T-helper 2 cell treated with Interferon-gamma antibody and Interleukin-4, amounts not matched to agents 5 μg/mL and 100 μg/mL, for 36 hours (primary cell): Measurements from ENCODE around the gene BACH2.
"Not testable (repeated sequence)": the region's sequence is repeated elsewhere in the genome, so short reads cannot be mapped to it uniquely, and the experiment has no call there.

Experiments
- DNase-seq: peaks from one replicate; pipeline ENCODE4 v3.0.0; 2021; ENCODE audit warnings: low spot score
- H3K27ac Mint-ChIP-seq: one replicate; pipeline ENCODE4 v1.8.0; 2021; ENCODE audit warnings: mild to moderate bottlenecking, mixed read lengths
- H3K27me3 Mint-ChIP-seq: one replicate; pipeline ENCODE4 v1.8.0; 2021; ENCODE audit warnings: low read depth, mixed read lengths
- H3K36me3 Mint-ChIP-seq: one replicate; pipeline ENCODE4 v1.8.0; 2021; ENCODE audit warnings: low read depth, mixed read lengths
- H3K4me1 Mint-ChIP-seq: one replicate; pipeline ENCODE4 v1.8.0; 2021; ENCODE audit warnings: low read depth, mixed read lengths
- H3K4me3 Mint-ChIP-seq: one replicate; pipeline ENCODE4 v1.8.0; 2022; ENCODE audit warnings: mild to moderate bottlenecking, moderate library complexity, mixed read lengths
- H3K9me3 Mint-ChIP-seq: one replicate; pipeline ENCODE4 v1.8.0; 2021; ENCODE audit warnings: mixed read lengths

The BACH2 gene

DNA sequence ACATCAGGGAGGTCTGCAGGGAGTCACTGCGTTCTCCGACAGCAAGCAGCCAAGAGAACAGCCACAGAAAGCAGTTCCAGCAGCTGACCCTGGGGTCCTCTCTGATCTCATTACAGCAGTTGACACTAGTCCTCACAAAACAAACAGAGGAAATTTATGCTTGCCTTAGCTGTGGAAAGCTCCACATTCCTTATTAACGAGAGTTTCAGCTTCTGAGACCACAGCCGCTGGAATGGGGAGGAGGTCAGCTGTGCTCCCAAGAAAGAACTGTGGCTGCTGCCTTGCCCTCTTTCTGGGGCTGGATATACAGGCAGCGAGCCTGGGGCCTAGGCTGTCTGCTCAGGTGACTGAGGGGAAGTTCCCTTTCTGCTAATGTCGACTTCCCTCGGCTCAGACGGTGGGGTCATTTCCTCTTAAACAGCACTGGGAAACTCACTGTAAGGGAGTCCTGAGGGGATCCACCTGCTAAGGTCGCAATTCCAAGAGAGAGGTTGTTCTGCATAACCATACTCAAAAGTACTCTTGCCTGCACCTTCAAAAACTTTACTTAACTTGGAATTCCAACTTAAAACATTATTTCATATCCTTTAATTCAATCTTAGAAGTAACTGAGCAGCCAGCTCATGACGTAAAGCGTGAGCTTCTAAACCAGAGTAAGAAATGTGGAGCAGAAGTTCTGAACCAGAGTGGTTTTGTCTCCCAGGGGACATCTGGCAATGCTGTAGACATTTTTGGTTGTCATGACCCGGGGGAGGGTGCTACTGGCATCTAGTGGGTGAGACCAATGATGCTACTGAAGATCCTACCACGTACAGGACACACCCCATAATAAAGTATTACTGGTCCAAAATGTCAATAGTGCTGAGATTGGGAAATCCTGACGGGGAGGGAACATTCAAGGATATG lies 80.3 kb downstream of the BACH2 start:
- peak overlapping the region; percentile 22 for H3K27ac Mint-ChIP-seq
- H3K36me3 Mint-ChIP-seq = peaks cover 5% of the 10 kb centered on the region
- H3K9me3 Mint-ChIP-seq = no peaks in the 10 kb centered on the region
- DNase-seq = no peak
- H3K4me1 Mint-ChIP-seq = peaks cover 31% of the 10 kb centered on the region
- no peaks in the 10 kb centered on the region for H3K27me3 Mint-ChIP-seq
- peak overlapping the region; percentile 44 for H3K4me3 Mint-ChIP-seq

DNA sequence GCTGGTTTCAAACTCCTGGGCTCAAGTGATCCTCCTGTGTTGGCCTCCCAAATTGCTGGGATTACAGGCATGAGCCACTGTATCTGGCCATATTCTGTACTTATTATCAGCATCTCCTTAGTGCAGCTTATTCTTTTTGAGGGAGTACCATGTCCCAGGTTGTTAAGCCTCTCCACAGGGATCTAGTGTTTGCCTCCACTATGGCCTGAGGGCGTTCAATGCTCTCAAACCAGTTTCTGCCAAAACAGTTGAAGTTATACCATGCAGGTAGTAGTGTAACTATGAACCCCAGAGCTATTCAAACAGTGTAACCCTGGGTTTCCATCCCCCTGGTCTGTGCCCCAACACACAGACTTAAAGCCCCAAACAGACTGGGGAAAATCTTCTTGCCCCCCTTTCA lies 81.7 kb downstream of the BACH2 start:
- H3K4me3 Mint-ChIP-seq = no peak overlapping the region

DNA sequence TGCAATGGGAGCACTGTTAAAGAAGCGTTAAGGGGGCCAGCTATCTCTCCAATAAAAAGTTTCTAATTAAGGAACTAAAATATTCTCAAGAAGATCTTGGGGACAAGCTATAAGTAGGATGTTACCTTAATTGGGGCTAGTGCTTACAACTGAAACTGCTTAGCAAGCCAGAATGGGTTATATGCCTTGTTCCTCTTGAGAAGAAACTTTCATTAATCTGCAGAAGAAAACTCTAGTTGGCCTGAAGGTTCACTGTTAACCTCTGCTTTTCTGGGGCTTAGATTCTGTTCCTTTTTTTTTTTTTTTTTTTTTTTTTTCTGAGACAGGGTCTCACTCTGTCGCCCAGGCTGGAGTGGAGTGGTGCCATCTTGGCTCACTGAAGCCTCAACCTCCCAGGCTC lies 82.2 kb downstream of the BACH2 start:
- peaks cover 5% of the 10 kb centered on the region for H3K36me3 Mint-ChIP-seq
- no peak for DNase-seq
- H3K9me3 Mint-ChIP-seq = no peaks in the 10 kb centered on the region
- H3K4me3 Mint-ChIP-seq = no peak overlapping the region
- no peak overlapping the region for H3K27ac Mint-ChIP-seq
- H3K27me3 Mint-ChIP-seq = no peaks in the 10 kb centered on the region
- peaks cover 34% of the 10 kb centered on the region for H3K4me1 Mint-ChIP-seq

More for the DNA sequence above, 81.7 kb downstream of the BACH2 start:
- DNase-seq = no peak
- H3K36me3 Mint-ChIP-seq = peaks cover 5% of the 10 kb centered on the region
- no peaks in the 10 kb centered on the region for H3K27me3 Mint-ChIP-seq
- H3K27ac Mint-ChIP-seq = no peak overlapping the region
- no peaks in the 10 kb centered on the region for H3K9me3 Mint-ChIP-seq
- H3K4me1 Mint-ChIP-seq = peaks cover 31% of the 10 kb centered on the region

DNA sequence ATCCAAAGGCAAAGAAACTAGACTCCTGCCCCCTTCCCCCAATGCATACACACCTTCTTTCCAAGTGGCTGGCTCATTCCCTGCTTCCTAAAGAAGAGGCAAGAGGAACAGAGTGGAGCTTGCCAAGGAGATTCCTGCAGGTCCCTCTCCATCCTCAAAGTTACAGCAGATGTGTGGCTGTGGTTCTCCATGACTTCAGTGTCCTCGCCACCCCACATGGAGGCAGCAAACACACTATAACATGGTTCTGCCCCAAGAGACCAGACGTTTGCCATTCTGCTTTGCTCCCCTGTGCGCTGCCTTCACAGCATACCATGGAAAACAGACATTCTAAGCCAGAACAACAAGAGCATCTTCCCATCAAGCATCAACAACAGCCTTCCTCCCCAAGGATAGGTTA lies 84.4 kb downstream of the BACH2 start:
- no peak for DNase-seq
- Mint-ChIP-seq H3K27me3 (peaks cover 3% of the 10 kb centered on the region), H3K27ac (peak overlapping the region; percentile 17), H3K4me3 (no peak overlapping the region), H3K36me3 (peaks cover 12% of the 10 kb centered on the region), H3K4me1 (peaks cover 45% of the 10 kb centered on the region), H3K9me3 (peaks cover 6% of the 10 kb centered on the region)

DNA sequence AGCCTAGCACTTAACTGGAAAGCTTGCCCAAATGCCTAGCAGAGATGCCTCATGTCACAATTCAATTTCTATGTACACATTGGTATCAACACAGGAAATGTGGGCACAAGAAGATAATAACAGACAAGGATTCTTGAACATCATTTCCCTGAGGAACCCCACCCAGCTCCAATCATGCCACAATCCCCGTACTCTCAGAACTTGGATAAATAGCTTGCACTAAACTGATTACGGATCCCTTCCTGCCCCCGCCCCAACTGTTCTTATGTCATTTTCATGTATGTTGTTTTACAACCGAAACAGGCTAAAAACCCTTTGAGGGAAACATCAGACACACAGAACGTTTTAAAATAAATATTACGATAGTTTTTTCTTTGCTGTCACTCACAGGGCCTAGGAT lies 87.1 kb downstream of the BACH2 start:
- Mint-ChIP-seq H3K9me3 (peaks cover 6% of the 10 kb centered on the region), H3K36me3 (peaks cover 22% of the 10 kb centered on the region), H3K27me3 (peaks cover 3% of the 10 kb centered on the region), H3K4me1 (peaks cover 26% of the 10 kb centered on the region), H3K27ac (no peak overlapping the region), H3K4me3 (no peak overlapping the region)
- no peak for DNase-seq

DNA sequence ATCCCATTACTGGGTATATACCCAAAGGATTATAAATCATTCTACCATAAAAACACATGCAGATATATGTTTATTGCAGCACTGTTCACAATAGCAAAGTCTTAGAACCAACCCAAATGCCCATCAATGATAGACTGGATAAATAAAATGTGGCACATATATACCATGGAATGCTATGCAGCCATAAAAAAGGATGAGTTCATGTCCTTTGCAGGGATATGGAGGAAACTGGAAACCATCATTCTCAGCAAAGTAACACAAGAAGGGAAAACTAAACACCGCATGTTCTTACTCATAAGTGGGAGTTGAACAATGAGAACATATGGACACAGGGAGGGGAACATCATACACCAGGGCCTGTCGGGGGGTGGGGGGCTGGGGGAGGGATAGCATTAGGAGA lies 88.0 kb downstream of the BACH2 start:
- peaks cover 30% of the 10 kb centered on the region for H3K4me1 Mint-ChIP-seq
- not testable (repeated sequence) for H3K27ac Mint-ChIP-seq
- peaks cover 27% of the 10 kb centered on the region for H3K36me3 Mint-ChIP-seq

DNA sequence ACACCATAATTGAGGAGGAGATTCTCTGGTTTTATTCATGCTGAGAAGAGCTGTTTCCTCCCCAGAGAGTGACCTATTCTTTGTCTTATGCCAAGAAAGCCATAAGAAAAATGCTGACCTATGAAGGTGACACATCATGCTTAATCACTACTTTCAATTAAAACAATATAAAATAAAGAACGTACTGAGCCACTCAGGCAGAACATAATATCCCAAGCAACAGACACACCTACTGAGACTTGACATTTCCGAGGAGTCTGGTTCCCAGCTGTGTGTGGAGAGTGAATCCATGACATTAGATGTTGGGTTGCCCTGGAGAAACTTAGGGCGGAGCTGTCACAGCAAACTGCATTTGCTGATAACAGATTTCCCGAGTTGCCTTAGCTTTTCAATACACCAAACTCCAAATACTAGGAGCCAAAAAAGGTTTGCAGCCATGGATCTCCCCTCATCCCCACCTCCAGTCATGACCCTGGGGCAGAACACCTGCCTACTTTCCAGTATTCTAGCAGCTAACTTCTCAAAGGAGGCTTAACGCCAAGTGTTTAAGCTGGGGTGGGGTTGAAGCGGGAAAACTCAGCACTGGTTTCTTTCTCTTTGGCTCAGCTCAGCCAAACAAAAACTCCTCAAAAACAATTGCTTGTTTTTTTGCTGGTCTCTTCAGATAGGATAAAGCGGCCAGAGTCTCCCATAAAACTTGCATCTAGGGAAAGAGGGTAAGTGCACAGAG lies 92.2 kb downstream of the BACH2 start:
- Mint-ChIP-seq H3K27ac (no peak overlapping the region), H3K36me3 (peaks cover 50% of the 10 kb centered on the region), H3K4me3 (no peak overlapping the region), H3K27me3 (peaks cover 3% of the 10 kb centered on the region), H3K4me1 (peaks cover 29% of the 10 kb centered on the region), H3K9me3 (peaks cover 7% of the 10 kb centered on the region)
- DNase-seq = no peak

More for the DNA sequence above, 88.0 kb downstream of the BACH2 start:
- DNase-seq, H3K9me3 Mint-ChIP-seq, H3K27me3 Mint-ChIP-seq, H3K4me3 Mint-ChIP-seq: not testable (repeated sequence)

DNA sequence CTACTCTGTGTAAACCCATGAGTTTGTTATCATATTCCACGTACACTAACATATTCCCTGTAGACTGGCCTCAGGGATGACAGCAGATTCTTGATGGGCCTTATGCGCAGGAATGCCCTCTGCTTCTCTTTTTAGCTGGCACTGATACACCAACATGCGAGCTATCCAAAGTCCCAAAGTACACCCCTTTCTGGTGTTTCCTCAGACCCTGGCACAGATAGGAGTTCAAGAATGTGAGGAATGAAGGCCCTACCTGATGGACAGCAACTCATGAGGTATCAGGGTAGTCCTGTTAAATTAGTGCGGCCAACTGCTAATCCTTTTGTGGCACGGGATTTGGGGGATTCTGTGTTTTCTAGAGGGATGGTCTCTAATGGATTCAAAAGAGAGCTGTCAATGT lies 93.0 kb downstream of the BACH2 start:
- peaks cover 3% of the 10 kb centered on the region for H3K27me3 Mint-ChIP-seq
- peaks cover 8% of the 10 kb centered on the region for H3K9me3 Mint-ChIP-seq
- no peak for DNase-seq
- H3K27ac Mint-ChIP-seq = no peak overlapping the region
- peaks cover 56% of the 10 kb centered on the region for H3K36me3 Mint-ChIP-seq
- H3K4me3 Mint-ChIP-seq = no peak overlapping the region
- peaks cover 28% of the 10 kb centered on the region for H3K4me1 Mint-ChIP-seq

DNA sequence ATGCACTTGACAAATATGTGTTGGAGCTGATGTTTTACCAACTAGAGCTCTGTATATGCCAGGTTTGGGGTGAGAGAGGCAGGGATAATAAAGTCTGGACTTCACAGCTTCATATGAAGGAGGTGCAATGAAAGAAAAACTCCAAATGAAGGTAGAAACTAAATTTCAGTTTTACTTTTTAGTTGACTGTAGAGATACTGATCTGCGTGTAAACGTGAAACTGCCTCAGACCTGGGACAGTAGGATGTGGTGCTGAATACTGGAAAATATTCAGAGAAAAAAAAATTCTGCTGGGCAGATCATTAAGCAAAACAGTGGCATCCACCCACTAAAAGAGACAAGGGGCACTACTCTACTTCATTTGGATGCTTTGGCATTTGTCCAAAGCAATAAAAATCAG lies 94.5 kb downstream of the BACH2 start:
- peak; percentile 48 for DNase-seq
- H3K4me3 Mint-ChIP-seq = peak overlapping the region; percentile 76
- peaks cover 20% of the 10 kb centered on the region for H3K4me1 Mint-ChIP-seq
- peaks cover 15% of the 10 kb centered on the region for H3K9me3 Mint-ChIP-seq
- no peaks in the 10 kb centered on the region for H3K27me3 Mint-ChIP-seq
- H3K36me3 Mint-ChIP-seq = peaks cover 65% of the 10 kb centered on the region
- H3K27ac Mint-ChIP-seq = peak overlapping the region; percentile 71

DNA sequence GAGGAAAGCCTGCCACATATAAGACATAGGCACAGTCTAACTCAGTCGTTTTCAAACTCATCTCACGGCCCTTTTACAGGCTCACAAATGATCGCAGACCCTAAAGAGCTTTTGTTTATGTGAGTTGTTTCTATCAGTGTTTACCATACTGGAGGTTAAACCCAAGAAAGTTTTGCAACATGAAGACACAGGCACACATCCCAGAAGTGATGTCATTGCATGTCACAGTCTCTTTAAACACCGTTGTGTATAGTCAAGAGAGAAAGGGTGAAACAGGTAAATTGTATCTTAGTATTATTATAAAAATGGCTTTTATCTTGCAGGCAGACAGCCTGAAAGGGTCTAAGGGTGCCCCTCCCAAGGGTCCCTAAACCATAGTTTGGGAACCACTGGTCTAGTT lies 96.7 kb downstream of the BACH2 start:
- Mint-ChIP-seq H3K36me3 (peaks cover 58% of the 10 kb centered on the region), H3K27ac (no peak overlapping the region), H3K9me3 (peaks cover 20% of the 10 kb centered on the region), H3K4me3 (no peak overlapping the region), H3K4me1 (peaks cover 28% of the 10 kb centered on the region), H3K27me3 (peaks cover 3% of the 10 kb centered on the region)
- DNase-seq = no peak

DNA sequence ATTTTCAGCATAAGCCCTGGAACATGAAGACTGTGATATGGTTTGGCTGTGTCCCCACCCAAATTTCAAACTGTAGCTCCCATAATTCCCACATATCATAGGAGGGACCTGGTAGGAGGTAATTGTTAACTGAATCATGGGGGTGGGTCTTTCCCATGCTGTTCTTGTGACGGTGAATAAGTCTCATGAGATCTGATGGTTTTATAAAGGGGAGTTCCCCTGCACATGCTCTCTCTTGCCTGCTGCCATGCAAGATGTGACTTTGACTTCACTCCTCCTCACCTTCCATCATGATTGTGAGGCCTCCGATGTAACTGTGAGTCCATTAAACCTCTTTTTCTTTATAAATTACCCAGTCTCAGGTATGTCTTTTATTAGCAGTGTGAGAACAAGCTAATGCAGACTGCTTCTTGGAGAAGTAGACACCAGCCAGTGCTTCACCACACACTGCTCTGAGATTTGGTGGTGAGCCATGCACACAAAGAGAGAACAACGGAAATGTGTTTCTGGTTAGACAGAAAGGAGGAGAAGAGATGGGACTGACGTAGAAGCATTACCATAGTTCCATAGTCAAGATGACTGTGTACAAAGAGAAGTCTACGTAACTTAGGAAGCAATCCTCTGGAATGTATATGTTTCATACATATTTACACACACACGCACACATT lies 97.8 kb downstream of the BACH2 start:
- Mint-ChIP-seq H3K9me3 (peaks cover 20% of the 10 kb centered on the region), H3K4me1 (peaks cover 32% of the 10 kb centered on the region), H3K27ac (no peak overlapping the region), H3K36me3 (peaks cover 54% of the 10 kb centered on the region), H3K27me3 (peaks cover 3% of the 10 kb centered on the region), H3K4me3 (no peak overlapping the region)
- DNase-seq = no peak

DNA sequence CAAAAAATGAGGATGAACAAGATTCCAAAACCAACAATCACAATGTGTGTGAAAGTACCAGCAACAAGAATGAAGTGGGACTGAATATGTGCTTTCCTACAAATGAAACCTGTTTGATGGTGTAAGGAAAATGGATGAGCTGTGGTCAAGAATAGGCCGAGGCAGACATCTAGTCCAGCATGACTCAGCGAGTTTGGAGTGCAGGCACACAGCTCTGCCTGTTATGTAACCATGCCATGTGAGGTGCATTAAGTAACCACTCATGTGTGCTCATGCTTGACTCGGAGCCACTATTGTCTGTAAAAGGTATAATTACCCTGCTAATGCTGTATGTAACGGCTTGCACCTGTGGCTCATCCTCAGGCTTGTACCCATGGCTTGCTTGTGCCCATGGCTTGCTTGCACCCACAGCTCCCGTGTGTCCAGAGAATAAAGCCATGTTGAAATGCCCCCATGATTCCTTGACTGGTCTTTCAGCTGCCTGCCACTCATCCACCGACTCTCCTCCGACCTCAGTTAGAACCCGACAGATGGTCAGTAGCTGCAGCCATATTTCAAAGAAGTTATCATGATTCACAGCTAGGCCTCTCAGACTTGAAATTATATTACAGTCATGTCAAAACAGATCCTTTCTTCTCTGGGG lies 98.7 kb downstream of the BACH2 start:
- DNase-seq = no peak
- Mint-ChIP-seq H3K4me3 (no peak overlapping the region), H3K9me3 (peaks cover 20% of the 10 kb centered on the region), H3K27me3 (peaks cover 3% of the 10 kb centered on the region), H3K27ac (no peak overlapping the region), H3K36me3 (peaks cover 54% of the 10 kb centered on the region), H3K4me1 (peaks cover 37% of the 10 kb centered on the region)

DNA sequence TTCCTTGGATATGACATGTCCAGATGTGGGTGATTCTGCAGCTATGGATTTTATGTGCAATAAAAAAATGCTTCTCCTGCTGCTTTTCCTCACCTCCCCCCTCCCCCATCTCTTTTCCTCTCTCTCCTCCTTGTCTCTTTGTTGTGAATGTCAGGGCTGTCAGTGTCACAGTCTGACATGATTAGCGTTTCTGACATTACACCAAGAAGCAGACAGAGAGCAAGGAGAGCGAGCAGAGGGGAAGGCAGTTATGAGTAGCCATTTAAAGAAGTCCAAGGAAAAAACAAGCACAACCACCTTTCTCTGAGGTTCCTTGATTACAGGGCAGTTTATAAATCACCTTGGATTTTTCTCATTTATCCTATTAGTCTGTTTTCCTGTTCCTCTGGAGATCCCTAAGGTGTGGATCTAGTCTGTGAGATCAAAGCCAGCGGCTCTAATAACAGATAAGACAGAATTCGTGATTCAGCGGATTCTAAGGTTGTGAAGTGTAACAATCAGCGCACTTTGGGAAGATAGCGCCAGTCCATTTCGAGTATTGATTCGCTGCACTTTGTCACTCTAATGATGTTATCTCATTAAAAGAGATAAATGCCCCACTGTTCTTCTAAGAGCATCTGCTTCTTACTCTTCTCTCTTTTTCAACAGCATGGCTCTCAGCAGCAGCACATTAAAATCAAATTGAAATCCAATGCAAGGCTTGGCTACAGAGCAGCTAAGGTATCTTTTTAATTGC lies 101.4 kb downstream of the BACH2 start:
- peak overlapping the region; percentile 22 for H3K4me3 Mint-ChIP-seq

More for the DNA sequence above, 101.4 kb downstream of the BACH2 start:
- Mint-ChIP-seq H3K36me3 (peaks cover 43% of the 10 kb centered on the region), H3K9me3 (peaks cover 20% of the 10 kb centered on the region), H3K4me1 (peaks cover 42% of the 10 kb centered on the region), H3K27ac (peak overlapping the region; percentile 0), H3K27me3 (peaks cover 6% of the 10 kb centered on the region)
- DNase-seq = no peak
